ENCODE data around the gene NDUFA8. TPM values are rescaled to one million over a fixed set of nuclear protein-coding genes. Genes with fewer than 3 reads are reported as not detected.

NDUFA8 gene
- total and polyA plus RNA-seq, 2 experiments from 2014 or later = 36.6 to 144 TPM

GRCh38 chr9:122106576-122106975 is 53.0 kb downstream of the NDUFA8 start:
- no peak overlapping the region for H3K27ac ChIP-seq (ENCODE audit: low read depth)
- H3K79me2 ChIP-seq (replicated peaks; ENCODE audit: insufficient read depth) = no peaks in the 10 kb centered on the region
- H3K9me2 ChIP-seq (ENCODE audit: insufficient read depth) = no peaks in the 10 kb centered on the region
- H3K36me3 ChIP-seq (ENCODE audit: insufficient read depth) = no peaks in the 10 kb centered on the region
- H3K4me2 ChIP-seq = no peak overlapping the region
- Mint-ChIP-seq H3K27ac (no peak overlapping the region), H3K9me3 (0 out of 3 replicates have a peak, but pooled peaks cover 5% of the 10 kb centered on the region), H3K36me3 (ENCODE audit: low read depth) (no peaks in the 10 kb centered on the region), H3K27me3 (ENCODE audit: insufficient read depth, low read depth, poor library complexity) (peaks cover 6% of the 10 kb centered on the region), H3K4me3 (no peak overlapping the region), H3K4me1 (peaks cover 14% of the 10 kb centered on the region)
- ATAC-seq (no peak), DNase-seq (ENCODE audit: low spot score) (no peak)
- H4K20me1 ChIP-seq (replicated peaks; ENCODE audit: insufficient read depth) = no peaks in the 10 kb centered on the region
- H3F3A ChIP-seq (replicated peaks; ENCODE audit: low read depth) = no peaks in the 10 kb centered on the region
- no peak overlapping the region for H3K4me3 ChIP-seq
- H3K27me3 ChIP-seq (ENCODE audit: insufficient read depth) = no peaks in the 10 kb centered on the region
- no peaks in the 10 kb centered on the region for H3K4me1 ChIP-seq (ENCODE audit: insufficient read depth)
- H2AFZ ChIP-seq = no peak overlapping the region
- TF ChIP-seq ZNF331 (CRISPR knock-in tag; IDR thresholded peaks at IDR 0.05; ENCODE audit: low read depth) = no peak
- TF ChIP-seq, protein P1, sequence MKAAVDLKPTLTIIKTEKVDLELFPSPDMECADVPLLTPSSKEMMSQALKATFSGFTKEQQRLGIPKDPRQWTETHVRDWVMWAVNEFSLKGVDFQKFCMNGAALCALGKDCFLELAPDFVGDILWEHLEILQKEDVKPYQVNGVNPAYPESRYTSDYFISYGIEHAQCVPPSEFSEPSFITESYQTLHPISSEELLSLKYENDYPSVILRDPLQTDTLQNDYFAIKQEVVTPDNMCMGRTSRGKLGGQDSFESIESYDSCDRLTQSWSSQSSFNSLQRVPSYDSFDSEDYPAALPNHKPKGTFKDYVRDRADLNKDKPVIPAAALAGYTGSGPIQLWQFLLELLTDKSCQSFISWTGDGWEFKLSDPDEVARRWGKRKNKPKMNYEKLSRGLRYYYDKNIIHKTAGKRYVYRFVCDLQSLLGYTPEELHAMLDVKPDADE (IDR thresholded peaks at IDR 0.05) = no peak
- TF ChIP-seq, protein P2, sequence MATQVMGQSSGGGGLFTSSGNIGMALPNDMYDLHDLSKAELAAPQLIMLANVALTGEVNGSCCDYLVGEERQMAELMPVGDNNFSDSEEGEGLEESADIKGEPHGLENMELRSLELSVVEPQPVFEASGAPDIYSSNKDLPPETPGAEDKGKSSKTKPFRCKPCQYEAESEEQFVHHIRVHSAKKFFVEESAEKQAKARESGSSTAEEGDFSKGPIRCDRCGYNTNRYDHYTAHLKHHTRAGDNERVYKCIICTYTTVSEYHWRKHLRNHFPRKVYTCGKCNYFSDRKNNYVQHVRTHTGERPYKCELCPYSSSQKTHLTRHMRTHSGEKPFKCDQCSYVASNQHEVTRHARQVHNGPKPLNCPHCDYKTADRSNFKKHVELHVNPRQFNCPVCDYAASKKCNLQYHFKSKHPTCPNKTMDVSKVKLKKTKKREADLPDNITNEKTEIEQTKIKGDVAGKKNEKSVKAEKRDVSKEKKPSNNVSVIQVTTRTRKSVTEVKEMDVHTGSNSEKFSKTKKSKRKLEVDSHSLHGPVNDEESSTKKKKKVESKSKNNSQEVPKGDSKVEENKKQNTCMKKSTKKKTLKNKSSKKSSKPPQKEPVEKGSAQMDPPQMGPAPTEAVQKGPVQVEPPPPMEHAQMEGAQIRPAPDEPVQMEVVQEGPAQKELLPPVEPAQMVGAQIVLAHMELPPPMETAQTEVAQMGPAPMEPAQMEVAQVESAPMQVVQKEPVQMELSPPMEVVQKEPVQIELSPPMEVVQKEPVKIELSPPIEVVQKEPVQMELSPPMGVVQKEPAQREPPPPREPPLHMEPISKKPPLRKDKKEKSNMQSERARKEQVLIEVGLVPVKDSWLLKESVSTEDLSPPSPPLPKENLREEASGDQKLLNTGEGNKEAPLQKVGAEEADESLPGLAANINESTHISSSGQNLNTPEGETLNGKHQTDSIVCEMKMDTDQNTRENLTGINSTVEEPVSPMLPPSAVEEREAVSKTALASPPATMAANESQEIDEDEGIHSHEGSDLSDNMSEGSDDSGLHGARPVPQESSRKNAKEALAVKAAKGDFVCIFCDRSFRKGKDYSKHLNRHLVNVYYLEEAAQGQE (IDR thresholded peaks at IDR 0.05; ENCODE audit: unreplicated experiment) = no peak
- TF ChIP-seq CREB1 (CRISPR knock-in tag; IDR thresholded peaks at IDR 0.05; ENCODE audit: low read depth) = no peak
- no peak for TF ChIP-seq ZNF462 (CRISPR knock-in tag; IDR thresholded peaks at IDR 0.05)
- no peak for TF ChIP-seq ZNF114 (CRISPR knock-in tag; IDR thresholded peaks at IDR 0.05)
- TF ChIP-seq POLR2AphosphoS5 (IDR thresholded peaks at IDR 0.05; ENCODE audit: low read depth) = no peak
- TF ChIP-seq, protein P3, sequence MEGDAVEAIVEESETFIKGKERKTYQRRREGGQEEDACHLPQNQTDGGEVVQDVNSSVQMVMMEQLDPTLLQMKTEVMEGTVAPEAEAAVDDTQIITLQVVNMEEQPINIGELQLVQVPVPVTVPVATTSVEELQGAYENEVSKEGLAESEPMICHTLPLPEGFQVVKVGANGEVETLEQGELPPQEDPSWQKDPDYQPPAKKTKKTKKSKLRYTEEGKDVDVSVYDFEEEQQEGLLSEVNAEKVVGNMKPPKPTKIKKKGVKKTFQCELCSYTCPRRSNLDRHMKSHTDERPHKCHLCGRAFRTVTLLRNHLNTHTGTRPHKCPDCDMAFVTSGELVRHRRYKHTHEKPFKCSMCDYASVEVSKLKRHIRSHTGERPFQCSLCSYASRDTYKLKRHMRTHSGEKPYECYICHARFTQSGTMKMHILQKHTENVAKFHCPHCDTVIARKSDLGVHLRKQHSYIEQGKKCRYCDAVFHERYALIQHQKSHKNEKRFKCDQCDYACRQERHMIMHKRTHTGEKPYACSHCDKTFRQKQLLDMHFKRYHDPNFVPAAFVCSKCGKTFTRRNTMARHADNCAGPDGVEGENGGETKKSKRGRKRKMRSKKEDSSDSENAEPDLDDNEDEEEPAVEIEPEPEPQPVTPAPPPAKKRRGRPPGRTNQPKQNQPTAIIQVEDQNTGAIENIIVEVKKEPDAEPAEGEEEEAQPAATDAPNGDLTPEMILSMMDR (conservative IDR thresholded peaks at IDR 0.05; ENCODE audit: low read depth in 2 of 2) = no peak
- TF ChIP-seq NANOG (IDR thresholded peaks at IDR 0.05; ENCODE audit: borderline replicate concordance) = no peak
- no peak for TF ChIP-seq JUNB (IDR thresholded peaks at IDR 0.05; ENCODE audit: unreplicated experiment)
- no peak for TF ChIP-seq EZH2 (IDR thresholded peaks at IDR 0.05; ENCODE audit: low read depth, unreplicated experiment)
- TF ChIP-seq STAT1 (IDR thresholded peaks at IDR 0.05; ENCODE audit: unreplicated experiment) = no peak

Data from GM23338 (cell line).